ENCODE measurements around the gene HS3ST5.
A peak's percentile ranks its signal among the peaks of the same experiment; 100 is the strongest.

DNA sequence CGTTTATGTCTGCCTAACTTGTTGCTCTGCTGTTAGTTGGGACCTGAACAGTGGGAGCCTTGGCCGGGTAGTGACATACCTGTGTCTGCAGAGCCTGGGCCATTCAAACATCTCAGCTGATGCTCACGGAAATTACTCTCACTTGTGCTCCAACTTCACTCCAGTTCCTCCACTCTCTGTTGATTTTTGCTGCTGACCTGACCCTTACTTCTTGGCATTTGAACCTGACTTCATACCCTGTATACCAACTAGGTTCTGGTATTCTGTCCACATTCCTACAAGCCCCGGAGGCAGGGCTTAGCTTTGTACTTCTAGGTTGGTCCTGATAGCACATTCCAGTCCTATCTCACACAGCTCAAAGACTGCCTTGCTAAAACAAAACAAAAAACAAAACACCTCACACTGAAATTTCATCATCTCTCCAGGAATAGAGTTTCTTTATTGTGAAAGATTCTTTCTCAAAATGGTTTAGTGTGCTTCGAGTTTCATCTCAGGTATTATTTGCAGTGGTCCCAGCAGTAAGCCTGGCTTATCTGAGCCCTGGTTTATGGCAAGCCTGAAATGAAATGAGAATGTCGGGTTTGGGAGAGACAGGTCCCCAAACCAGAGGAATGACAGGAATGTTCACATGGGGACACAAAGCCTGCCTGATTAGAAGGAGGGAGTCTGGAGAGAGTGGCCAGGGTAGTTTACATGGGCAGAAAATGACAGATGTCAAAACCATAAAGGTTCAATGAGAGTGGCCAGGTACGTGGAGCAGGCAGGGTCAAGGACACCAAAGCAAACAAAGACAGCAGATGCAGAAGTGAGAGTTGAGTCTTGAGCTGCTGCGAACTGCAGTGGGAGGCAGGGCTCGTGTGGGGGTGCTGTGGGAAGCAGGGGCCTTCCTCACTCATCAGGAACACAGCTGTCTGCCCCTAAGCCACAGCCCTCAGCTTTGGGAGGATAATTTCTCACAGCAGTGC, 197.7 kb downstream of the HS3ST5 start:
- TF ChIP-seq, protein P1, sequence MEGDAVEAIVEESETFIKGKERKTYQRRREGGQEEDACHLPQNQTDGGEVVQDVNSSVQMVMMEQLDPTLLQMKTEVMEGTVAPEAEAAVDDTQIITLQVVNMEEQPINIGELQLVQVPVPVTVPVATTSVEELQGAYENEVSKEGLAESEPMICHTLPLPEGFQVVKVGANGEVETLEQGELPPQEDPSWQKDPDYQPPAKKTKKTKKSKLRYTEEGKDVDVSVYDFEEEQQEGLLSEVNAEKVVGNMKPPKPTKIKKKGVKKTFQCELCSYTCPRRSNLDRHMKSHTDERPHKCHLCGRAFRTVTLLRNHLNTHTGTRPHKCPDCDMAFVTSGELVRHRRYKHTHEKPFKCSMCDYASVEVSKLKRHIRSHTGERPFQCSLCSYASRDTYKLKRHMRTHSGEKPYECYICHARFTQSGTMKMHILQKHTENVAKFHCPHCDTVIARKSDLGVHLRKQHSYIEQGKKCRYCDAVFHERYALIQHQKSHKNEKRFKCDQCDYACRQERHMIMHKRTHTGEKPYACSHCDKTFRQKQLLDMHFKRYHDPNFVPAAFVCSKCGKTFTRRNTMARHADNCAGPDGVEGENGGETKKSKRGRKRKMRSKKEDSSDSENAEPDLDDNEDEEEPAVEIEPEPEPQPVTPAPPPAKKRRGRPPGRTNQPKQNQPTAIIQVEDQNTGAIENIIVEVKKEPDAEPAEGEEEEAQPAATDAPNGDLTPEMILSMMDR (conservative IDR thresholded peaks at IDR 0.05; ENCODE audit: low read depth in 2 of 2), result 0 out of 4 replicates have a peak, but pooled peaks of 1 of the 2 experiments have one; percentile 24
- no peak for TF ChIP-seq EZH2 (IDR thresholded peaks at IDR 0.05; ENCODE audit: low read depth, unreplicated experiment)
- no peak for TF ChIP-seq POLR2AphosphoS5 (IDR thresholded peaks at IDR 0.05; ENCODE audit: low read depth)
- TF ChIP-seq, protein P2, sequence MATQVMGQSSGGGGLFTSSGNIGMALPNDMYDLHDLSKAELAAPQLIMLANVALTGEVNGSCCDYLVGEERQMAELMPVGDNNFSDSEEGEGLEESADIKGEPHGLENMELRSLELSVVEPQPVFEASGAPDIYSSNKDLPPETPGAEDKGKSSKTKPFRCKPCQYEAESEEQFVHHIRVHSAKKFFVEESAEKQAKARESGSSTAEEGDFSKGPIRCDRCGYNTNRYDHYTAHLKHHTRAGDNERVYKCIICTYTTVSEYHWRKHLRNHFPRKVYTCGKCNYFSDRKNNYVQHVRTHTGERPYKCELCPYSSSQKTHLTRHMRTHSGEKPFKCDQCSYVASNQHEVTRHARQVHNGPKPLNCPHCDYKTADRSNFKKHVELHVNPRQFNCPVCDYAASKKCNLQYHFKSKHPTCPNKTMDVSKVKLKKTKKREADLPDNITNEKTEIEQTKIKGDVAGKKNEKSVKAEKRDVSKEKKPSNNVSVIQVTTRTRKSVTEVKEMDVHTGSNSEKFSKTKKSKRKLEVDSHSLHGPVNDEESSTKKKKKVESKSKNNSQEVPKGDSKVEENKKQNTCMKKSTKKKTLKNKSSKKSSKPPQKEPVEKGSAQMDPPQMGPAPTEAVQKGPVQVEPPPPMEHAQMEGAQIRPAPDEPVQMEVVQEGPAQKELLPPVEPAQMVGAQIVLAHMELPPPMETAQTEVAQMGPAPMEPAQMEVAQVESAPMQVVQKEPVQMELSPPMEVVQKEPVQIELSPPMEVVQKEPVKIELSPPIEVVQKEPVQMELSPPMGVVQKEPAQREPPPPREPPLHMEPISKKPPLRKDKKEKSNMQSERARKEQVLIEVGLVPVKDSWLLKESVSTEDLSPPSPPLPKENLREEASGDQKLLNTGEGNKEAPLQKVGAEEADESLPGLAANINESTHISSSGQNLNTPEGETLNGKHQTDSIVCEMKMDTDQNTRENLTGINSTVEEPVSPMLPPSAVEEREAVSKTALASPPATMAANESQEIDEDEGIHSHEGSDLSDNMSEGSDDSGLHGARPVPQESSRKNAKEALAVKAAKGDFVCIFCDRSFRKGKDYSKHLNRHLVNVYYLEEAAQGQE (IDR thresholded peaks at IDR 0.05; ENCODE audit: unreplicated experiment), result no peak
- no peak for TF ChIP-seq CREB1 (CRISPR knock-in tag; IDR thresholded peaks at IDR 0.05; ENCODE audit: low read depth)
- TF ChIP-seq EZH2phosphoT487 (IDR thresholded peaks at IDR 0.05; ENCODE audit: unreplicated experiment), result no peak
- TF ChIP-seq ZNF331 (CRISPR knock-in tag; IDR thresholded peaks at IDR 0.05; ENCODE audit: low read depth), result no peak

Measured in GM23338 (cell line).